T-helper 22 cell (primary cell): Measurements from ENCODE around the gene GPR55.

ENCODE experiments used
- DNase-seq: peaks from one replicate; pipeline ENCODE4 v3.0.0-alpha.2; 2020; ENCODE audit warnings: low read depth

Gene GPR55

GRCh38 chr2:230900336-230900995 is 24.6 kb downstream of the GPR55 start:
- DNase-seq, result no peak

- DNase-seq, result no peak
These were observed 25.3 kb downstream of the GPR55 start for GRCh38 chr2:230899786-230900185.

DNA sequence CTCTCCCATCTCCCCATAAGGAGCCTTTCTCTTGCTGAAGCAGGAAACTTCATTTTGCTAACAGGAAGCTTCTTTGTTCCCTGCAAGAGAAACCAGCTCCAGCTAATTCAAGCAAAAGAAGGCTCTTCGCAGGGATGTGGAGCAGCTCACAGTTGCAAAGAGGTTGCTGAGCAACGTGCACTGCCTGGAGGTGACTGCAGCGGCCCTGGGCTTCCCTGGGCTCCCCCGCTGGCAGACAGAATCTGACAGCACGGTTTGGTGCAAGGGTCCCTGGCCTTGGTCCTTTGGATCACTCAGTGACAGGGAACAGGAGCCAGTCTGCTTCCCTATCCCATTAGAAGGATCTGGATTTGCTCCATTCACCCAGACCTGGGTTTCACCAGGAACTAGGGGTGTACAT is 25.8 kb downstream of the GPR55 start:
- DNase-seq, result no peak

DNA sequence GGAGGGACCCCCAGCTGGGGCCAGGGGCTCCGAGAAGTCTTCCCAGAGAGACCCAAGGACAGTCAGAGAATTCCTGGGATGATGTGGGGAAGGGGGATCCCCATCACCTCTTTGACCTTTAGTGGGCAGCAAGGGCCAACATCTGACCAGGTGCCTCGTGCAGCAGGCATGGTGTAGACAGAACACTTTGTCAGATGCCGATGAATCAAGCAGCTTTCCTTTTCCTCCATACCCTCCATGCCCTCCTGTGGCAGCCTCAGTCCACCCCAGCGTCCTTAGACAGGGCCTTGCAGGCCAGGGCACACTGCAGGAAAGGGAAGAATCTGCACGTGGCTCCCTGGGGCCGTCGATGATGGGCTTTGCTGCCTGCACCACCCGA is 26.3 kb downstream of the GPR55 start:
- no peak for DNase-seq

GRCh38 chr2:230898016-230898712 is 26.9 kb downstream of the GPR55 start:
- DNase-seq, result no peak

DNA sequence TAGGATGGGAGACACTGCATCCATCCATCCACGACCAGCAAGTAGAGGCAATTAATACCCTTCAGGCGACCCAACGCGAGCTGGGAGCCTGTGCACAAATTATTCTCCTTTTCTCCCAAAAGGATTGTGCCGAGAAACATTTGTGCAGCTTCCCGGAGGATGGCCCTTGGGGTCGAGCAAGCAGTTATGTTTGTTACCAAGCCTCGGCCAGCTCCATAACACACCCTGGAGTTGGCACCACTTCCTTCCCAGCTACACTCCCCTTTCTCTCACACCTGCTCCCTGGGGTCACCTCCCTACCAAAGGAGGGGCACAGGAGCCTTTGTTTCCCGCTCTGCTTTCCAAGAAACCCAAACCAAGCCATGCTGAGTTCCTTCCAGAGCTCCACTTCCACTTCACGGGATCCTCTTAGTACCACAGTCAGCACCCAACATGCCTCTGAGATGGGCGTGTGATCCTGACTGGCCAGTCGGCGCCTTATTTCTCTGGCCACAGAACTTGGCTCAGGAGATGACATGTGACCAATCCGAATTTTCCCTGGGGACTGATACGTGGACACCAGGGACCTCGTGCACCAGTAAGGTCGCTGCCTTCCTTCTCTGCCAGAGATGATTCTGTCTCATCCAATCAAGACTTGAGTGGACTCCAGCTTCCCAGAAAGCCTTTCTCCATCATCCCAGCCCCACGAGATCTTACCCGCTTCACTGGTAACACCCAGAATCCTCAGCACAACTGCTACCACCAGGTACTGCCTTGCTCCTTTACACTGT is 28.5 kb downstream of the GPR55 start:
- no peak for DNase-seq

DNA sequence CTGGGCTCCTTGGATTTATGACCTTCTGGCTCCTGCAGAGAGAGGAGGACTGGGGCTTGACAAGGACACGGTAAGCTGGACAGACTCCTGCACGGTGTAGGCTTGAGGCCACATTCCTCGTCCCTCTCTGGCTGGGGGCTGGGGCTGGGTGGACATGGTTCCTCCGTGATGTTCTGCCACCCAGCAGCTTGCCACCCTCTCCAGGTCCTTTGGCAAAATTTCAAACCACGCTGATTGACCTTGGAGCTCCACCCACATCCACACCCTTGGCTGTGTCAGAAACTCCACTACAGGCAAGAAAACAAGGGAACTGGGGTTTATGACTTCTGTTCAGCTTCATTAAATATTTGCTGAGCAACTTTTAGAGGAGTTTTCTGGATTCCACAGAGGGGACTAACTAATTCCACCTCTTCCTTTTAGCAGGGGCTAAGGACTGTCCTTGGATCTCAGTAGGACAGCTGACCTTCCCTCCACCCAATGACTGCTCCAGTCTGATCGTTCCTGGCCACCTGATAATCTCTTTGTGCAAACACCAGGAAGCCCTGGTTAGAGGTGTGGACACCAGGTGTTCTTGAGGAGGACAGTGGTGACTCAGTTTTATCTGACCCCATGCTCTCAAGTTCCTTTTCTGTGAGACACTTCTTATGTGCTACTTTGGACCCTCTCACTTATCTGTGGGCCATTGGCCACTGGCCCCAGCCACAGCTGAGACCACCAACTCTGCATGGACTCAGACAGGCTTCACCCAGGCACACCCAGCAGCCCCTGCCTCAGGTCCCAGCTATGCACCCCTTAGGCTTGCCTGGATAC is 29.3 kb downstream of the GPR55 start:
- DNase-seq, result no peak

DNA sequence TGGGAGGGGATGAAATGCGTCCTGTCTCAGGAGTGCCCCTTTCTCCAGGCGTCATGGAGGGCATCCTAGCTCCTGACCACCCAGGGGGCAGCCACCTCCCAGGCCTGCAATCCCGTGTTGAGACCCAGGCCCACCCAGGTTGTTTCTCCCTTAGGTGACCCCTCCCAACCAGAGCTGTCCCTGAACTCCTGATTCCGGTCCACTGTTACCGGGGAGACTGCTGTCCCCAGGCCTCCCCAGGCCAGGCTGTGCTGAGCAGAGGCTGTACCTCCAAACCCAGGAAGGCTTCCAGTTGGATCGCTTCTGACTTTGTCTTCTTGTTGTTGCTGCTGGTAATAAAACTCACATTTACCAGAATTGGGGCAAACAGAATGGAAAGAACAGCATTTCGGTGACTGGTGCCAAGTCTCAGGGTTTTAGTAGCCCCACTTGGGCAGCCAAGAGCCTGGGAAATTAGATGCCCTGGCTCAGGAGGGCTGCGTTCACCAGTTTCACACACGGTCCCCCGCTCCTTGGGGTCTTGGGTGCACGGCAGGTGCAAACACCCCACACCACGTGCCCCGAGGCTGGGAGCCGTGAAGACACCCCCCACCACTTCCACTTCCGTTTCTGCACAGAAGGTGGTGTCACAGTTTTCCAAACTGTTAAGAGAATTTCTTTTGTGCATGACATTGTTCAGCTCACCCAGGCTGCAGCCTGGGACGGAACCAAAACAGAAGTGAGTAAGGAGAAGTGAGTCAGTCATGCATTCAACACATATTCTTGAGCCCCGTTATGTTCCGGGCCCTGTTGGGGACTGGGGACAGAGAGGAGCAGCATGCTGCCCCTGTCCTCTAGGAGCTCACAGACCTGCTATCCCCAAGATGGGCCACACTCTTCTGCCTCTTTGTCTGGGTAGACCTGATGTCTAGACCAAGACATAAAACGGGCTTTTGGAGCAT is 30.9 kb downstream of the GPR55 start:
- no peak for DNase-seq

- DNase-seq, result no peak
These were observed 31.7 kb downstream of the GPR55 start for GRCh38 chr2:230893338-230893737.

DNA sequence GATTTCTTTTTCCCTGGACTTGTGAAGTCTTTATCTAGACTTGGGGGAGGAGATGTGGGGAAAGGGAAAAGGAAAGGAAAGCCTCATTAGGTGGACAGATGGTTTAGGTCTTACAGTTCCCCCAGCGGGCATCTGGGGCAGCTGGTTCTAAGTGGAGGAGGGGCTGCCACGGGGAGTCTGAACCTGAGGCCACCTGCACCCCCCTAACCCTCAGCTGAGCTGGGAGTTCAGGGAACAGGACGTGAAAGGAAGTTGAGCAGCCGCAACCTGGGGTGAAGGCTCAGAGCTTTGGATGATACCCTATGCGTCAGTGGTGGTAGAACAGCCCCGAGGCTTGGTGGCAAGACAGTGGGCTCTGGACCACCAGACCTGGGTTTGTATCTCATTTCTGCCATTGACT is 33.5 kb downstream of the GPR55 start:
- no peak for DNase-seq

GRCh38 chr2:230891064-230891463 is 34.0 kb downstream of the GPR55 start:
- DNase-seq, result no peak

GRCh38 chr2:230890646-230891045 is 34.4 kb downstream of the GPR55 start:
- no peak for DNase-seq

DNA sequence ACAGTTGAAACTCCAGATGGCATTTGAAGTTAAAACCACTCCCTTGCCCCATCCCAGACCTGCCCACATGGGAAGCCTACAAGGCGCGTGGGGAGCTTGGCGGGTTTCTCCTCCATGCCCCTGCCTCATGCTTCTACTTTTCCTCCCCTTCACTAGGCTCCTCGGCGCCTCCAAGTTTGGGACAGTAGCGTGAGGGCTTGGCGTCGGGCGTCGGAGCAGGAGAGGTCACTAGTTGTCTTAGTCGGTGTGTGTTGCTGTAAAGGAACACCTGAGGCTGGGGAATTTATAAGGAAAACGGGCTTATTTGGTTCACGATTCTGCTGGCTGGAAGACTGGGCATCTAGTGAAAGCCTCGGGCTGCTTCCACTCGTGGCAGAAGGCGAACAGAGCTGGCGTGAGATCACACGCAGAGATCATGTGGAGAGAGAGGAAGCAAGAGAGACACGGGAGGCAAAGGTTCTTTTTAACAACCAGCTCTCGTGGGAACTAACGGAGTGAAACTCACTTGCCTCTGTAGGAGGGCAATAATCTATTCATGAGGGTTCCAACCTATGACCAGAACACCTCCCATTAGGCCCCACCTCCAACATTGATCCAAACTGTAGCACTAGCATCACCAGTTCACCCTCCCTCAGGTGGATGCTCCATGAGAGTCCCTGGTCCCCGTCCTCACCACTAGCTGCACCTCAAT is 35.0 kb downstream of the GPR55 start:
- DNase-seq, result no peak

GRCh38 chr2:230888824-230889400 is 36.1 kb downstream of the GPR55 start:
- no peak for DNase-seq

GRCh38 chr2:230887342-230887741 is 37.7 kb downstream of the GPR55 start:
- DNase-seq, result no peak

GRCh38 chr2:230886671-230887071 is 38.4 kb downstream of the GPR55 start:
- no peak for DNase-seq

GRCh38 chr2:230886206-230886605 is 38.8 kb downstream of the GPR55 start:
- no peak for DNase-seq

- DNase-seq, result no peak
These were observed 39.4 kb downstream of the GPR55 start for GRCh38 chr2:230885463-230886130.

GRCh38 chr2:230881840-230882239 is 43.2 kb downstream of the GPR55 start:
- no peak for DNase-seq

GRCh38 chr2:230879891-230880290 is 45.2 kb downstream of the GPR55 start:
- no peak for DNase-seq
